Mucosa of stomach (tissue), 1 donor: ENCODE data around the gene ZBTB16.
A peak's percentile ranks its signal among the peaks of the same experiment; 100 is the strongest.

Source experiments
- H3K27me3 ChIP-seq: one replicate; pipeline ENCODE4 v1.7.0; 2013; ENCODE audit warnings: mild to moderate bottlenecking, low read length; ENCODE audit not compliant: control insufficient read depth, insufficient read depth
- H3K36me3 ChIP-seq: one replicate; pipeline ENCODE4 v1.7.0; 2013; ENCODE audit warnings: low read length; ENCODE audit not compliant: control insufficient read depth, insufficient read depth
- H3K4me1 ChIP-seq: one replicate; pipeline ENCODE4 v1.7.0; 2013; ENCODE audit warnings: mild to moderate bottlenecking, low read length; ENCODE audit not compliant: control insufficient read depth, insufficient read depth
- H3K4me3 ChIP-seq: one replicate; pipeline ENCODE4 v1.7.0; 2013; ENCODE audit warnings: low read length
- H3K9ac ChIP-seq: one replicate; pipeline ENCODE4 v1.7.0; 2013; ENCODE audit warnings: mild to moderate bottlenecking, low read length, moderate library complexity
- H3K9me3 ChIP-seq: one replicate; pipeline ENCODE4 v1.7.0; 2013; ENCODE audit warnings: mild to moderate bottlenecking, low read length, moderate library complexity; ENCODE audit not compliant: control insufficient read depth
- donor health status: Pancreatic carcinoma.

Gene ZBTB16

DNA sequence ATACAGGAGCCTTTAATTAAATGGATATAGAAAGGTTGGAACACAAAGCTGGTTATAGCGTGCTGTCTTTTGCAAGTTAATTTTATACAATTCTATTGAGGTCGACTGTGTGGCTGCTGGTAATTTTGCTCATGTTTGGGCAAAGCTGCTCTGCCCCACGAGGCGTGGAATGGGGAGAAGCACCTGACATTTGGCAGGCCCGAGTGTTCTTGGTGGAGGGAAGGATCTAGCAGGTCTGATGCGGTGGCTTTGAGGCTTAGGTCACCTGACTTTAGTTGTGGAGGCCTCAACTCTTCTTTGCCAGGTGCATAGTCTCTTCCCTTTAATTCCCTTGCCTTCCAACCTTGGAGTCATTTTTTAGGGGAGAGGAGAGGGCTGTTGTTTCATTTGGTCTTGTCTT, 97.3 kb downstream of the ZBTB16 start:
- Histone ChIP-seq H3K9ac (no peak overlapping the region), H3K4me1 (peaks cover 37% of the 10 kb centered on the region), H3K4me3 (no peak overlapping the region)

DNA sequence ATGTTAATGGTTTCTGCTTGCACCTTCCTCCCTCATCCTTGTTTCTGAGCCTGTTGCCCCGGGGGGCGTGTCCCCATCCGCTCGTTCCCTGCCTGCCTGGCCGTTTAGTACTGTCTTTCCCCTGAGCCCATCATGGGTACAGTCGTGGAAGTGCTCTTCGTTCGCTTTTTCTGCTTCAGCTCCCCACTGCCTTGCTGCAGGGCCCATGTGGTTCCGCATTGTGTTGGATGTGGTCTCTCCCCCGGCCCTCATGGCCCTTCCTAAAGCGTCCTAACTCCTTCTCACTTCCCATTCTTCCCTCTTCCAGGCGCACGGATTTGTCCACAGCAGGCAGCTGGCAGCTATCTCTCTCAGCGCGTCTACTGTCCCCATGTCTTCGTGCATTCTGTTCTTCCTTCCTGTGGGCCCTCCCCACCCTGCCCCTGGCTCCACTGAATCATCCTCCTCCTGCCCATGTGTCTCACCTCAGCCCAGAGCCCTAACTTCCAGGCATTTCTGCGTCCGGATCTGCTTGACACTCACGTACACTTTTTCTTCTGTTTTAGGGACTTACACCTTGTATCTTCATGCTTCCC, 98.1 kb downstream of the ZBTB16 start:
- no peaks in the 10 kb centered on the region for H3K36me3 ChIP-seq
- H3K4me1 ChIP-seq: peaks cover 45% of the 10 kb centered on the region
- no peak overlapping the region for H3K9ac ChIP-seq
- peaks cover 17% of the 10 kb centered on the region for H3K27me3 ChIP-seq
- H3K9me3 ChIP-seq: no peaks in the 10 kb centered on the region
- H3K4me3 ChIP-seq: no peak overlapping the region

More for the DNA sequence above, 97.3 kb downstream of the ZBTB16 start:
- Histone ChIP-seq H3K9me3 (no peaks in the 10 kb centered on the region), H3K27me3 (peaks cover 9% of the 10 kb centered on the region), H3K36me3 (no peaks in the 10 kb centered on the region)

DNA sequence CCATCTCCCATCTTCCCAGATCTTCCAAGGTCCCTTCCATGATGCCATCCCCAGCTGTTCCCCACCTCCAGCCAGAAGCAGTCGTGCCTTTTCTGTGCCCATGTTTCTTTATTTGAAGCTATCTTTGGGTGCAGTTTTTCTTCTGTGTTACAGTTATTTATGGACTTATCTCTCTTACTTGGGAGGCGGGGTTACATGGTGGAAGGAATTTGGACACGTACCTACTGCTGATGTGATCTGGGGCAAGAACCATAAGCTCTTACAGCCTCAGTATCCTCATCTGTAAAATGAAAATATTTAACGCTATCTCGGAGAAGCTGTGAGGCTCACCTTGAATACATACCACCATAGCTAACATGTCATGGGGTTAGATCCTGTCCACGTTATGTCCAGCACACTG, 98.9 kb downstream of the ZBTB16 start:
- H3K4me1 ChIP-seq: peaks cover 50% of the 10 kb centered on the region
- no peaks in the 10 kb centered on the region for H3K9me3 ChIP-seq
- peaks cover 23% of the 10 kb centered on the region for H3K27me3 ChIP-seq
- no peak overlapping the region for H3K4me3 ChIP-seq
- no peak overlapping the region for H3K9ac ChIP-seq
- no peaks in the 10 kb centered on the region for H3K36me3 ChIP-seq

DNA sequence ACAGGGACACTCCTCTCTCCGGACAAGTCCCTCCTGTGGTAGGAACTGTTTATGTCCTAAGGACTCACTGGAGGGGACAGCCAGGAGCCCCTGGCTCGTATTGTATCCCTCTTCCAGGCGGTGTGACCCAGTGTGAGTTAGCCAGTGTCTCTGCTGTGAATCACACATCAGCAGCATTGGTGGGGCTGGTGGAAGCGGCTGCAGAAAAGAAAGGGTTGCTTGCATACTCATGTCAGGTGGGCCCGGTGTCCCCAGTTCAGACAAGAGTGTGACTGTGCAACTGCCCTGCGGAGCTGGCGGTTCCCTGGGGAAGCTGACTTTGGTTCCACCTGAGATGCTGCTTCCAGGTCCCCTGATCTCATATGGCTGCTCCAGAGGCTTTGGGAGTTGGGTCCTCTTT, 99.4 kb downstream of the ZBTB16 start:
- no peak overlapping the region for H3K4me3 ChIP-seq

DNA sequence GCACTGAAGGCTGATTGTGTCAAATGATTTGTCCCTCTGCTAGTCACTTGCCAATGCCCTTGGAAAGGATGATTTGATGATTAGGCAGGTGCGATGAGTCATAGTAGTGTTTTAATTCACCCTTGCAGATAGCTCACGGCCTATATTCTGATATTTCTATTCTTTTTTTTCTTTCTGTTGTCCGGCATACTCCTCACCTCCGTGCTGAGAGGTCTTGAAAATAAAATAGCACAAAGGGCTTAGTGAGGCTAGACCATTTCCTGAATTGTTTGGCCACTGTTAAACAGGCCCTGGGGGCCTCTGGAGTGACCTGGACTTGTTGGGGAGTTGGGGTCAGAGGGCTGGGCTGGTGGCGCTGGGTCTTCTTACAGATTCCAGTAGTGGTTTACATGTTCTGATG, 99.8 kb downstream of the ZBTB16 start:
- H3K4me1 ChIP-seq: peaks cover 55% of the 10 kb centered on the region
- peaks cover 32% of the 10 kb centered on the region for H3K27me3 ChIP-seq
- no peak overlapping the region for H3K4me3 ChIP-seq
- no peaks in the 10 kb centered on the region for H3K9me3 ChIP-seq
- no peaks in the 10 kb centered on the region for H3K36me3 ChIP-seq
- H3K9ac ChIP-seq: peak overlapping the region; percentile 33

More for the DNA sequence above, 99.4 kb downstream of the ZBTB16 start:
- Histone ChIP-seq H3K9me3 (no peaks in the 10 kb centered on the region), H3K9ac (no peak overlapping the region), H3K27me3 (peaks cover 28% of the 10 kb centered on the region), H3K4me1 (peaks cover 55% of the 10 kb centered on the region), H3K36me3 (no peaks in the 10 kb centered on the region)

DNA sequence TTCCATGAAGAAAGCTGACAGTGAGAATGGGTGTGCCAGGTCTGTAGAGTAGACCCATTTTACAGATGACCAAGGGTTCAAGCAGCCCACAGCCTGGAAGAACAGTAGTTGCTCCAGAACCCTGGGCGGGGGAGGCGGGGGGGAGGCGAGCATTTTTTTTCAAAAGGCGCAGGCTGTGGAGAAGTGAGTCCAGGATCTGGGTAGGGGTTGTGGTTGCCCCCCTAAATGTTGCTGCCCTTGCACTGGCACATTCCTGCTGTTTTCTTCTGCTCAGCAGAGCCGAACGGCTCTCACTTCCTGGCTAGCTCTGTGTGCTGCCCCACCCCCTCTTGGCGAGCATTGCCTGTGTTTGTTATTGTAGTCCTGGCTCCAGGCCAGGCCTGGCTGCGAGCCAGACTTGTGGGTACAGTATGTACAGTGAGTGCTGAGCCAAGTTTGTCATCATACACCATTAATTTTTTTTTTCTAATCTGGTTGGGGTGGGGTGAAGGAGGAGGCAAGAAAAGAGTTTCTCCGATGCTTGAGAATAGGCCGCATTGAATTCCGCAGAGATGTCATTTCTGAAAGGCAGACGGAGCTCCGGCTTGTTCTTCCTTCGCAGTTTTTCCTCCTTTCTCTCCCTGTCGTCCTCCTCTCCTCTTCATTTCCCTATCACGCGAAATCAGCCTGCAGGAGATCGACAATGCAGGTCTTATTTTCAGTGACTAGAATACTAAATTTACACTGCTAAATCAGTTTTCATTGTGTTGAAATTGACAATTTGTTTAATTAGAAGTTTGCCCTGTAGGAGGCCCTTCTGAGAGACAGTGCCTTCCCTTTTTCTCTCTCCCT, 100.5 kb downstream of the ZBTB16 start:
- no peaks in the 10 kb centered on the region for H3K36me3 ChIP-seq
- H3K4me1 ChIP-seq: peaks cover 51% of the 10 kb centered on the region
- H3K9ac ChIP-seq: peak overlapping the region; percentile 49
- no peaks in the 10 kb centered on the region for H3K9me3 ChIP-seq
- H3K4me3 ChIP-seq: no peak overlapping the region
- H3K27me3 ChIP-seq: peaks cover 39% of the 10 kb centered on the region

DNA sequence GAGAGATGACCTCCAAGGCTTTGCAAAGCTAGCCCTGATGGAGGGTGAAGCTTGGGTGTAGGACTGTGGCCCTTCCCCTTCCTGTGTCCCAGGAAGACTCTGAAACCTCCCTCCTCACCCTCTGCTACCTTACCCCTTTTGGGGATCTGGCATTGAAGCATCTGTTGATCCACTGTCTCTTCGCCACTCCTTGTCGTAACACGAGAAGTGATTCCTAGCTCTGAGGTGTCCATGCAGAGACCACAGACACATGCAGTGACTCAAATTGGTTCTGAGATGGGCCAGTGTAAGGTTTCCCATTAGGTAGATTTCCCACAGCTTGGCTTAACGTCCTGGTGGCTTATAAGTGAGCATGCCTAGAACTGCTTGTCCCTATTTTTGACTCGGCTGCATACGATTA, 101.4 kb downstream of the ZBTB16 start:
- Histone ChIP-seq H3K4me3 (no peak overlapping the region), H3K27me3 (peaks cover 41% of the 10 kb centered on the region), H3K9ac (peak overlapping the region; percentile 49), H3K4me1 (peaks cover 44% of the 10 kb centered on the region), H3K9me3 (no peaks in the 10 kb centered on the region), H3K36me3 (no peaks in the 10 kb centered on the region)

DNA sequence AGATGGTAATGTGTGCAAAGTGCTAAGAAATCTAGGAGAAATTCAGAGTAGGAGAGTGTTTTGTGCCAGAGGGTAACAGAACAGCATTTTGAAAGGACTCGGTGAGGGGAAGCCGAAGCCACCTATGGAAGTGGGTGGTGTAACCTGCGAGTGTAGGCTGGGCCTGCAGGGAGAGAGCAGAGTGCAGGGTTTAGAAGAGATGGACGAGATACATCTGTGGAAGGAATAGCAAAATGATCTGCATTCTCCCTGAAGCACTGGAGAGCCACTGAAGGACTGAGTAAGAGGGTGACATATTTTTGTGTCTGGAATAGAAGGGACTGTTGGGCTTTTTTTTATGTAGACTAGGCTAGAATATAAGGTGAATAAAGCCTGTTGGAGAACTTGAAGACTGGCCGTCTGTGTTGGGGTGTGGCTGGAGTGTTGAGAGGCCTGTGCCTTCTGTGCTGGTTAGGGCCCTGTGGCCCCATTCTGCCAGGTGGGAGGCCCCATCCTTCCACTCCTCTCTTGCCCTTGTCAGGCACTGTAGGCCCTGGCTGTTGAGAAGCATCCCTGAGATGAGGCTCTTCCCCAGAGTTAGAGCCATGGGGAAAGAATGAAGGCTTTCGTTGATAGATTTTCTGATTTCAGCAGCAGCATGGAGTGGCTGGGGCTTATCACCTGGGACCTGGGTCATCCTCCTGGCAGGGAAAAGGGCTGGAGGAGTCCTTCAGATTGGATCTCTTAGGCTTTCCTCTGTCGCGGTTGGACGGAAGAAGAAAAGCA, 102.2 kb downstream of the ZBTB16 start:
- H3K9me3 ChIP-seq: no peaks in the 10 kb centered on the region
- H3K9ac ChIP-seq: peak overlapping the region; percentile 54
- H3K36me3 ChIP-seq: no peaks in the 10 kb centered on the region
- peaks cover 41% of the 10 kb centered on the region for H3K27me3 ChIP-seq
- H3K4me1 ChIP-seq: peaks cover 44% of the 10 kb centered on the region
- H3K4me3 ChIP-seq: no peak overlapping the region

DNA sequence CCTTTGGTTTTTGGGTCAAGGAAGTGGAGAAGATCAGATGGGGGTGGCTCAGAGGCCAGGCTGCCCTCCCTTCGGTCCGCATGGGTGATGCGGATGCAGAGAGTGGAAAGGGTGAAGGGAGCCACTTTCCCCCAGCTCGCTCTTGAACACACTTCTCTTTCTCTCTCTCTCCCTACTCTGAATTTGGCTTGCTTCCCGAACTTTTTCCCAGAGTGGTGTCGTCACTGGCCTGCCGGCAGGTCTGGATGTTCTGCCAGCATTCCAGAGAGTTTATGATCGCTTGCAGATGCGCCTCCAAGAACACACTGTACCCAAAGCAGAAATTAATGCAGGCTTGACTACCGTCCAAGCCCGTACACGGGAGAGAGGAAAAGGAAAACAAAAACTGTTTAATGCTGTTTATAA, 103.2 kb downstream of the ZBTB16 start:
- Histone ChIP-seq H3K9ac (peak overlapping the region; percentile 54), H3K4me3 (no peak overlapping the region), H3K36me3 (no peaks in the 10 kb centered on the region), H3K27me3 (peaks cover 41% of the 10 kb centered on the region), H3K9me3 (no peaks in the 10 kb centered on the region), H3K4me1 (peaks cover 51% of the 10 kb centered on the region)

DNA sequence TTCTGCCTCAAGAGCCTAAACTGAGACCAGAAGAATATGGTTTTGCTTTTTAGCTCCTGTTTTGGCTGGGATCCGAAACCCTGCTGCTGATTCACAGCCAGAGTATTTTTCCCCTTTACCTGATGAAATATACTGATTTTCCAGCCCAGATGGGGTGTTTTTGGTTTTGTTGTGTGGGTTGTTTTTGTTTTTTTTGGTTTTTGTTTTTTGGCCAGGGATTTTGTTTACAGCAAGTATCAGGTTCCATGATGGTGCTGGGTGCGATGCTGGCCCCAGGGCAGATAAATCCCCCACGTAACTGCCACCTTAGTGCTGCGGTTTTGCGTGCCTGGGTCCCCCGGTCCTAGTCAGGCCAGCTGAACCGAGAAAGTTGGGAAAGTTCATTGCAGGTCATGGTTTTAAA, 103.7 kb downstream of the ZBTB16 start:
- peak overlapping the region; percentile 61 for H3K9ac ChIP-seq
- no peak overlapping the region for H3K4me3 ChIP-seq
- no peaks in the 10 kb centered on the region for H3K36me3 ChIP-seq
- peaks cover 56% of the 10 kb centered on the region for H3K4me1 ChIP-seq
- no peaks in the 10 kb centered on the region for H3K9me3 ChIP-seq
- H3K27me3 ChIP-seq: peaks cover 41% of the 10 kb centered on the region

DNA sequence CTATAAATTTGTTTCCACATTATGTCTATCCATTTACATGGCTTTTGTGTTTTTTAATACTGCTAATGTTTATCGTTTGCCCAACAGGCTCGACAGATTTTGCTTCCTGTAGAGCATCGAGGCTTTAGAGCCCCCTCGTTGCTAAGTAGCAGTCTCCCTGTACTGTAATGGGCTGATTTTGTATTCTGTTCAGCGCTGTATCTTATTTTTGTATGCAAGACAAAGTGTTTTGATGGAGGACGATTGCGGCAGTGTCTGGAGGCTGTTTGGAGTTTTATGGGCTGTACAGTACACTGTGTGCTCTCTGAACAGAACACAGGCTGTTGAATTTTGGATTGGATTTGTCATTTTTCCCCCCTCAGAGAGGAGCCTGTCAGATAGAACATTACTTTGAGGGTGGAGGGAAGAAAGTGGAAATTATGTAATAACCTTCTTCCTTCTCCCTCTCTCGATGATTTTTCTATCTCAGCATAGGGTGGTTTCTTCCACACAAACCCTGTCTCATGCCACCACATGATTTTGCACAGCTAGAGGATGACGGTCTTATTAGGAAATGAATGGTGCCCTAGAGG, 104.4 kb downstream of the ZBTB16 start:
- H3K27me3 ChIP-seq: peaks cover 41% of the 10 kb centered on the region
- H3K9me3 ChIP-seq: no peaks in the 10 kb centered on the region
- peaks cover 58% of the 10 kb centered on the region for H3K4me1 ChIP-seq
- H3K9ac ChIP-seq: peak overlapping the region; percentile 61
- no peaks in the 10 kb centered on the region for H3K36me3 ChIP-seq
- no peak overlapping the region for H3K4me3 ChIP-seq

DNA sequence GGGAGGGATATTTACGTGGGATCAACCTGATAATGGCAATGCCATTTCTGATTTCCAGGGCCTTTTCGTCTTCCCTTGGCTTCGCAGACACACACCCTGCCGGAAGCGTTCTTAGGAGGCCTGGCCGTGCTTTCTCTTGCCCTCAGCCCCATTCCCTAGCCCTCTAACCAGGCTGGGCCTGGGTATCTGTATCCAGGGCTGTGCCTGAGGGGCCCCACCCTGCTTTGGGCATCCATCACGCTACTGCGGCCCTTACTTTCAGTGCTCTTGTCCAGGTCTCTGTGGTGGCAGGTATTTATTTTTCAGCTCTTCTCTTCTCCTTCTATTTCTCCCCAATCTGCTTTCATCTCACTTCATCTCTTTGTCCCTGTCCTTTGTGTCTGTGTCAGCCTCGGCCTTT, 105.0 kb downstream of the ZBTB16 start:
- Histone ChIP-seq H3K9me3 (no peaks in the 10 kb centered on the region), H3K4me1 (peaks cover 51% of the 10 kb centered on the region), H3K27me3 (peaks cover 41% of the 10 kb centered on the region), H3K9ac (peak overlapping the region; percentile 31), H3K4me3 (no peak overlapping the region), H3K36me3 (no peaks in the 10 kb centered on the region)
